Stimulated activated CD8-positive, alpha-beta memory T cell treated with anti-CD3 and anti-CD28 coated beads, Interleukin-4, amount 100 ng/mL, for 4 hours (primary cell): ENCODE data around the gene FTCDNL1.
A peak's percentile ranks its signal among the peaks of the same experiment; 100 is the strongest.

Experiments used
- DNase-seq, 2 donors: peaks; one replicate each; pipeline ENCODE4 v3.0.0-alpha.2; 2020; ENCODE audit warnings: low read depth in 2 of 2, low spot score in 1 of 2

Gene FTCDNL1

GRCh38 chr2:199850718-199851500, at the start of gene FTCDNL1:
Gene FTCDNL1, minus strand, starts transcription at chr2:199851192. Its CDS starts 2,230 bp downstream, at chr2:199848962.
- peak; percentile 31 to 37 for DNase-seq

GRCh38 chr2:199896617-199897016, 45.6 kb upstream of the FTCDNL1 start:
- DNase-seq: no peak

GRCh38 chr2:199895406-199895805, 44.4 kb upstream of the FTCDNL1 start:
- no peak for DNase-seq

- DNase-seq: no peak
Observed at GRCh38 chr2:199883474-199884212, 32.7 kb upstream of the FTCDNL1 start.

- no peak for DNase-seq
Observed at GRCh38 chr2:199882667-199883066, 31.7 kb upstream of the FTCDNL1 start.

- DNase-seq: no peak
Observed at GRCh38 chr2:199875400-199875799, 24.4 kb upstream of the FTCDNL1 start.

GRCh38 chr2:199874209-199874608, 23.2 kb upstream of the FTCDNL1 start:
- DNase-seq: no peak

GRCh38 chr2:199870581-199870980, 19.6 kb upstream of the FTCDNL1 start:
- DNase-seq: no peak

GRCh38 chr2:199869653-199870052, 18.7 kb upstream of the FTCDNL1 start:
- no peak for DNase-seq

GRCh38 chr2:199869227-199869541, 18.2 kb upstream of the FTCDNL1 start:
- no peak for DNase-seq

GRCh38 chr2:199868431-199869226, 17.6 kb upstream of the FTCDNL1 start:
- DNase-seq: no peak

GRCh38 chr2:199865905-199866304, 14.9 kb upstream of the FTCDNL1 start:
- DNase-seq: no peak

- DNase-seq: no peak
Observed at GRCh38 chr2:199862788-199863187, 11.8 kb upstream of the FTCDNL1 start.

GRCh38 chr2:199861132-199861774, 10.3 kb upstream of the FTCDNL1 start:
- DNase-seq: no peak

- no peak for DNase-seq
Observed at GRCh38 chr2:199855812-199856211, 4.8 kb upstream of the FTCDNL1 start.

GRCh38 chr2:199851883-199852282, 891 bp upstream of the FTCDNL1 start:
- DNase-seq: no peak

- no peak for DNase-seq
Observed at GRCh38 chr2:199851501-199851810, 464 bp upstream of the FTCDNL1 start.

- DNase-seq: no peak
Observed at GRCh38 chr2:199850218-199850717, 724 bp downstream of the FTCDNL1 start.

- no peak for DNase-seq
Observed at GRCh38 chr2:199848389-199849130, 2.4 kb downstream of the FTCDNL1 start.

- no peak for DNase-seq
Observed at GRCh38 chr2:199847181-199847864, 3.7 kb downstream of the FTCDNL1 start.
